Activated effector memory CD4-positive, alpha-beta T cell treated with Interleukin-2 at 50 U/mL for 16 hours (primary cell): ENCODE data around the gene NBDY.
A peak's percentile ranks its signal among the peaks of the same experiment; 100 is the strongest.

ENCODE experiments used
- DNase-seq: peaks from one replicate; pipeline ENCODE4 v3.0.0-alpha.2; 2020

The NBDY gene

GRCh38 chrX:56787734-56788152 lies 58.7 kb downstream of the NBDY start:
- no peak for DNase-seq

- no peak for DNase-seq
Observed at GRCh38 chrX:56788229-56788628, 59.2 kb downstream of the NBDY start.

- DNase-seq, result no peak
Observed at GRCh38 chrX:56788717-56789122, 59.7 kb downstream of the NBDY start.

GRCh38 chrX:56789518-56790070 lies 60.6 kb downstream of the NBDY start:
- no peak for DNase-seq

GRCh38 chrX:56790778-56791177 lies 61.7 kb downstream of the NBDY start:
- DNase-seq, result no peak

- no peak for DNase-seq
Observed at GRCh38 chrX:56791456-56791855, 62.4 kb downstream of the NBDY start.

- DNase-seq, result no peak
Observed at GRCh38 chrX:56792270-56793111, 63.4 kb downstream of the NBDY start.

GRCh38 chrX:56793112-56793430 lies 64.0 kb downstream of the NBDY start:
- DNase-seq, result no peak

GRCh38 chrX:56793521-56794320 lies 64.7 kb downstream of the NBDY start:
- DNase-seq, result no peak

GRCh38 chrX:56794404-56795230 lies 65.6 kb downstream of the NBDY start:
- no peak for DNase-seq

GRCh38 chrX:56795309-56795868 lies 66.3 kb downstream of the NBDY start:
- no peak for DNase-seq

- no peak for DNase-seq
Observed at GRCh38 chrX:56796641-56797395, 67.8 kb downstream of the NBDY start.

- no peak for DNase-seq
Observed at GRCh38 chrX:56797574-56798338, 68.7 kb downstream of the NBDY start.

GRCh38 chrX:56798339-56798711 lies 69.3 kb downstream of the NBDY start:
- no peak for DNase-seq

GRCh38 chrX:56798866-56799758 lies 70.1 kb downstream of the NBDY start:
- no peak for DNase-seq

- no peak for DNase-seq
Observed at GRCh38 chrX:56800307-56800706, 71.3 kb downstream of the NBDY start.

- peak; percentile 22 for DNase-seq
Observed at GRCh38 chrX:56800801-56801200, 71.8 kb downstream of the NBDY start.

- no peak for DNase-seq
Observed at GRCh38 chrX:56802428-56802827, 73.4 kb downstream of the NBDY start.

- peak; percentile 28 for DNase-seq
Observed at GRCh38 chrX:56802921-56803849, 74.1 kb downstream of the NBDY start.
